Loucy (cell line): ENCODE data around the gene TRAPPC12.

Experiments
- H2AFZ ChIP-seq: fragments of 200-600 bp; sonication (generic); 2 replicates; pipeline ENCODE4 v1.6.0; 2016; ENCODE audit warnings: antibody characterized with exemption, mild to moderate bottlenecking, low read length, moderate library complexity
- H3F3A ChIP-seq: fragments of 200-600 bp; 2 replicates; pipeline ENCODE4 v1.6.0; 2016; ENCODE audit warnings: antibody characterized with exemption, low read depth, mild to moderate bottlenecking
- H3K27me3 ChIP-seq: fragments of 200-600 bp; sonication (generic); 2 replicates; pipeline ENCODE4 v1.6.1; 2014; ENCODE audit warnings: low read length, mild to moderate bottlenecking; ENCODE audit not compliant: insufficient read depth, poor library complexity, severe bottlenecking
- H3K36me3 ChIP-seq: fragments of 200-600 bp; sonication (generic); 2 replicates; pipeline ENCODE4 v1.6.1; 2016; ENCODE audit warnings: low read length; ENCODE audit not compliant: insufficient read depth
- H3K4me1 ChIP-seq: fragments of 200-600 bp; sonication (generic); 2 replicates; pipeline ENCODE4 v1.5.1; 2014; ENCODE audit warnings: low read length, mild to moderate bottlenecking; ENCODE audit not compliant: insufficient read depth, poor library complexity, severe bottlenecking
- H3K4me2 ChIP-seq: fragments of 200-600 bp; sonication (generic); 2 replicates; pipeline ENCODE4 v1.6.0; 2014; ENCODE audit warnings: antibody characterized with exemption, low read length, low read depth, mild to moderate bottlenecking; ENCODE audit not compliant: poor library complexity, severe bottlenecking
- H3K4me3 ChIP-seq: fragments of 200-600 bp; sonication (generic); 2 replicates; pipeline ENCODE4 v1.5.1; 2014; ENCODE audit warnings: low read length, mild to moderate bottlenecking, mixed read lengths; ENCODE audit not compliant: poor library complexity, severe bottlenecking
- H3K79me2 ChIP-seq: fragments of 200-600 bp; sonication (generic); 2 replicates; pipeline ENCODE4 v1.6.1; 2014; ENCODE audit warnings: low read length; ENCODE audit not compliant: insufficient read depth
- H3K9ac ChIP-seq: fragments of 200-600 bp; sonication (generic); 2 replicates; pipeline ENCODE4 v1.6.0; 2014; ENCODE audit warnings: mild to moderate bottlenecking, low read depth, low read length, moderate library complexity; ENCODE audit not compliant: poor library complexity, severe bottlenecking
- H3K9me2 ChIP-seq: fragments of 200-600 bp; sonication (generic); replicated peaks from 2 replicates; pipeline ENCODE4 v1.6.1; 2016; ENCODE audit warnings: low read depth, low read length, mixed read lengths
- H3K9me3 ChIP-seq: fragments of 200-600 bp; sonication (generic); 2 replicates; pipeline ENCODE4 v1.6.1; 2014; ENCODE audit warnings: mild to moderate bottlenecking, antibody characterized with exemption, low read length, low read depth; ENCODE audit not compliant: insufficient read depth
- H4K20me1 ChIP-seq: fragments of 200-600 bp; sonication (generic); 2 replicates; pipeline ENCODE4 v1.6.0; 2014; ENCODE audit warnings: antibody characterized with exemption, low read length, mild to moderate bottlenecking; ENCODE audit not compliant: insufficient read depth, poor library complexity, severe bottlenecking
- CTCF ChIP-seq: fragments of 200-600 bp; sonication (generic); conservative IDR thresholded peaks from 2 replicates; pipeline ENCODE4 v1.5.1; 2014; ENCODE audit warnings: mild to moderate bottlenecking, antibody characterized with exemption, low read length
- EZH2phosphoT487 ChIP-seq: fragments of 200-600 bp; IDR thresholded peaks from 2 replicates; pipeline ENCODE4 v1.6.1; 2018; ENCODE audit warnings: antibody characterized with exemption, mild to moderate bottlenecking, moderate library complexity, borderline replicate concordance

TRAPPC12 gene

GRCh38 chr2:3523551-3524041 lies 144.1 kb downstream of the TRAPPC12 start:
- TF ChIP-seq EZH2phosphoT487 = no peak
- TF ChIP-seq CTCF = no peak
- no peaks in the 10 kb centered on the region for H3K36me3 ChIP-seq
- peaks cover 18% of the 10 kb centered on the region for H3K4me1 ChIP-seq
- H3K4me2 ChIP-seq = no peak overlapping the region
- no peaks in the 10 kb centered on the region for H4K20me1 ChIP-seq
- no peak overlapping the region for H3K4me3 ChIP-seq
- H3K9me2 ChIP-seq = no peaks in the 10 kb centered on the region
- H3K9ac ChIP-seq = no peak overlapping the region
- H2AFZ ChIP-seq = no peak overlapping the region
- no peaks in the 10 kb centered on the region for H3K9me3 ChIP-seq
- H3K79me2 ChIP-seq = peaks cover 14% of the 10 kb centered on the region
- H3F3A ChIP-seq = no peaks in the 10 kb centered on the region
- H3K27me3 ChIP-seq = no peaks in the 10 kb centered on the region

- H3K36me3 ChIP-seq = no peaks in the 10 kb centered on the region
- H4K20me1 ChIP-seq = no peaks in the 10 kb centered on the region
- no peaks in the 10 kb centered on the region for H3F3A ChIP-seq
- no peak overlapping the region for H3K4me2 ChIP-seq
- no peak overlapping the region for H3K9ac ChIP-seq
- no peaks in the 10 kb centered on the region for H3K4me1 ChIP-seq
- no peak overlapping the region for H2AFZ ChIP-seq
- no peak overlapping the region for H3K4me3 ChIP-seq
- no peaks in the 10 kb centered on the region for H3K9me3 ChIP-seq
- no peaks in the 10 kb centered on the region for H3K9me2 ChIP-seq
- H3K27me3 ChIP-seq = no peaks in the 10 kb centered on the region
- H3K79me2 ChIP-seq = no peaks in the 10 kb centered on the region
- TF ChIP-seq EZH2phosphoT487 (no peak), CTCF (no peak)
Measured at GRCh38 chr2:3526871-3527270, 147.4 kb downstream of the TRAPPC12 start.

- H3K4me2 ChIP-seq = no peak overlapping the region
- H3F3A ChIP-seq = no peaks in the 10 kb centered on the region
- no peaks in the 10 kb centered on the region for H4K20me1 ChIP-seq
- no peak for TF ChIP-seq CTCF
- TF ChIP-seq EZH2phosphoT487 = no peak
- H3K9ac ChIP-seq = no peak overlapping the region
- no peaks in the 10 kb centered on the region for H3K4me1 ChIP-seq
- no peaks in the 10 kb centered on the region for H3K27me3 ChIP-seq
- no peaks in the 10 kb centered on the region for H3K9me3 ChIP-seq
- H3K9me2 ChIP-seq = no peaks in the 10 kb centered on the region
- H3K79me2 ChIP-seq = no peaks in the 10 kb centered on the region
- H3K36me3 ChIP-seq = no peaks in the 10 kb centered on the region
- H2AFZ ChIP-seq = no peak overlapping the region
- H3K4me3 ChIP-seq = no peak overlapping the region
Measured at GRCh38 chr2:3527886-3528785, 148.6 kb downstream of the TRAPPC12 start.
